GM10248 (cell line): ENCODE data around the gene DBNL.
A peak's percentile ranks its signal among the peaks of the same experiment; 100 is the strongest.

Source experiments
- CTCF ChIA-PET: fragments of 300-600 bp; sonication (Branson Sonifier 250); formaldehyde crosslinking; extraction: SDS; loops from one replicate; lab custom pipeline; 2021; ENCODE audit warnings: antibody characterized with exemption; lab: Yijun Ruan, JAX
- POLR2A ChIA-PET: fragments of 350-650 bp; sonication (Branson Sonifier 250); formaldehyde crosslinking; extraction: SDS; loops from one replicate; lab custom pipeline; 2020; ENCODE audit warnings: antibody characterized with exemption; lab: Yijun Ruan, JAX
- DNase-seq: peaks from one replicate; pipeline ENCODE4 v3.0.0; 2012; ENCODE audit errors: extremely low spot score
- CTCF ChIP-seq: IDR thresholded peaks from 2 replicates; pipeline ENCODE4 v1.5.1; 2012; ENCODE audit warnings: mild to moderate bottlenecking, low read depth; ENCODE audit errors: extremely low read depth, missing control alignments, control extremely low read depth

The DBNL gene

GRCh38 chr7:44052771-44053365 is 8.4 kb downstream of the DBNL start:
- DNase-seq = no peak
- ChIA-PET POLR2A (no interaction called here), CTCF (interaction anchor here (1.3 kb wide), 1 partner anchor 20 kb away, joined by 3 read pairs; no protein-coding TSS in a partner anchor)
- no peak for TF ChIP-seq CTCF

GRCh38 chr7:44056681-44057080 is 12.2 kb downstream of the DBNL start:
- CTCF ChIA-PET = interaction anchor here (1.5 kb wide), 1 partner anchor 184 kb away, joined by 3 read pairs; no protein-coding TSS in a partner anchor
- POLR2A ChIA-PET = no interaction called here
- DNase-seq = no peak
- no peak for TF ChIP-seq CTCF

- ChIA-PET POLR2A (interaction anchor here (0.6 to 1.1 kb wide), 2 partner anchors 24 to 38 kb away, joined by 3 to 8 read pairs; no protein-coding TSS in a partner anchor), CTCF (interaction anchor here (1.5 kb wide), 1 partner anchor 184 kb away, joined by 3 read pairs; no protein-coding TSS in a partner anchor)
- no peak for TF ChIP-seq CTCF
- no peak for DNase-seq
These were observed 12.8 kb downstream of the DBNL start for GRCh38 chr7:44057181-44057848.

- DNase-seq = peak; percentile 58
- ChIA-PET CTCF (interaction anchor here (1.2 to 1.6 kb wide), 2 partner anchors 11 to 23 kb away, joined by 3 to 4 read pairs; no protein-coding TSS in a partner anchor), POLR2A (interaction anchor here (0.6 to 1.1 kb wide), 2 partner anchors 23 to 39 kb away, joined by 3 to 8 read pairs; no protein-coding TSS in a partner anchor)
- peak; percentile 6 for TF ChIP-seq CTCF
These were observed 13.6 kb downstream of the DBNL start for GRCh38 chr7:44057849-44058758.

- no peak for DNase-seq
- ChIA-PET POLR2A (no interaction called here), CTCF (interaction anchor here (1.2 to 1.6 kb wide), 2 partner anchors 11 to 23 kb away, joined by 3 to 4 read pairs; no protein-coding TSS in a partner anchor)
- TF ChIP-seq CTCF = no peak
These were observed 14.3 kb downstream of the DBNL start for GRCh38 chr7:44058759-44059218.
